HG03520 (cell line): ENCODE data around the gene CCDC159.
"Not testable (repeated sequence)": the region's sequence is repeated elsewhere in the genome, so short reads cannot be mapped to it uniquely, and the experiment has no call there.

Experiments
- ATAC-seq: cut with Tn5 transposase; IDR thresholded peaks from one replicate; pipeline ENCODE4 v1.9.1; 2021; ENCODE audit warnings: mild to moderate bottlenecking, moderate library complexity; ENCODE audit not compliant: unreplicated experiment

CCDC159 gene

DNA sequence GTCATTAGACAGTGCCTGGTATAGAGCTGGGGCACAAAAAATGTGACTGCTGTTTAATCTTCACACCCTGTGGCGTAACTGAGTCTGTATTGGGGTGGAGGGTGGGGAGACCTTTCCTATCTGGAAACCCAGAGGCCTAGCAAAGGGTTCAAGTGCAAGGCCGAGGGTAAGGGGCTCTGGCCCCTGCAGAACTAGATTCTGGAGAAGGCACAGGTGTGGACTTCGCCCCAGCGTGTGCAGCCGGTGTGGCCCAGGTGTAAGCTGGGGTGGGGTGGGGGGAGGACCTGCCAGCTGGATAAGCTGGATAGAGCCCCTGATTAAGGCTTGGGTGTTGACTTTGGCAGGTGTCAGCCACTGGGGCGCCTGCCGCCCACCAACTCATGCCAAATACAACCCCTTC lies 8.2 kb upstream of the CCDC159 start:
- no peak for ATAC-seq

DNA sequence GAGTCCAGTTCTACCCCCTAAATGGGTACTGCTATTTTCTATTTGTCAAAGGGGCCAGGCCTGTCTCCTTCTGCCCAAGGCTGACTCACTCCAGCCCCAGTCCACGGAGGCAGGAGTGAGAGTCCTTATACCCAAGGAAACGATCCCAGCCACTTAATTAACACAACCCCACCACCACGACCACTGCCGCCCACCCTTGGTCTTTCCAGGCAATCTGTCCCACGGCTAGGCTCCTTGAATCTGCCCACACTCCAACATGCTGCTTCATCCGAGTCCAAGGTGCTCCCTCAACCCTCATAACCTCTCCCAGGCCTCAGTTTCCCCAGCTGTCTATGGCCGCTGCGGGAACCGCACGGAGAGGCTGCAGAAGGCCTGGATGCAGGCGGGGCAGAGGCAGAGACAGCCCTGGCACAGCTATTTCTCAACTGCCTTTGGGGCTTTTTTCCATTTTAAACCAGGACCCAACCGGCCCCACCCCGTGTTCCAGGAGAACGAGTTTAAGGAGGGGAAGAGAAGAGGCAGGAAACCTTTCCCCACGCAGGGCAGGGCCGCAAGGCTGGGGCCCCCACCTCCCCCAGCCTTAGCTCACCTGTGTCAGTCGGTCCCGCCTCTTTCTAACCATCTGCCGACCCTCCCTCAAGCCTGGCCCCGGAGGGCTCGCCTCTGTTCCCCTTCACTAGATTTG lies 7.6 kb upstream of the CCDC159 start:
- ATAC-seq, result no peak

DNA sequence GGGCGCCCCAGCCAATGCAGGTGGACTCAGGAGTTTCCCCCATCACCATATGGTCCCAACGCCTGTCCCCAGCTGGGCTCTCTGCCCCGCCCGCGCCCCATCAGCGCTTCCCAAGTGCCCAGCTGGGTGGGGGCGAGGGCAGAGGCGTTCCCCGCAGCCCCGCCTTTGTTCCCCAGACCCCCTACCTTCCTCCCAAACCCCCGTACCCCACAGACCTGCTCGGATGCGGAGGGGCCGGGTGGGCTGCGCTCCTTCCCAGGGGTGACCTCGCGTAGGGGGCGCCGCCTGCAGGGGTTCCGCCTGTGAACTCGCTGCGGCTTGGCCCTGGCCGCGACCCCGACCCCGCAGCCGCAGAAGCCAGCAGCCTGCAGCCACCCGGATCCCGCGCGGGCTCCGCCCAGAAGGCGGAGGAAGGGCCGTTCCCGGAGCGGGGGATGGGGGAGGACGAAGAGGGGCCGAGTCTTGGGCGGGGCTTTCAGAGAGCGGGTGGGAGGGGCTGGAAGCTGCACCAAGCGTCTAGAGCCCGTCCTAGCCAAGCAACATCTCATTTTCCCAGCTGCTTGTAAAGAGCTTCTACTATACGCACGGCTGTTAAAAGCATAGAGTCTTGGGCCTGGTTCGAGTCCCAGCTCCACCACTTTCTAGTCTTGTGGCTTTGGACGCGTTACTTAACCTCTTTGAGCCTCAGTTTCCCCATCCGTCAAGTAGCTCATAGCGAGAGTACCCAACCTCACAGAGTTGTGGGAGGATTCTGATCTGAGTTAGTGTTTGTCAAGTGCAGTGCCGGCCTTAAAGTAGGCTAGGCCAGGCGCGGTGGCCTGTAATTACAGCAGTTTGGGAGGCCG lies 6.8 kb upstream of the CCDC159 start, which contains the start of gene RAB3D:
RAB3D (minus strand) TSS at position 404 of the 845 bp plus-strand sequence. CDS start 2,258 bp downstream, outside the sequence.
- peak; percentile 58 for ATAC-seq

DNA sequence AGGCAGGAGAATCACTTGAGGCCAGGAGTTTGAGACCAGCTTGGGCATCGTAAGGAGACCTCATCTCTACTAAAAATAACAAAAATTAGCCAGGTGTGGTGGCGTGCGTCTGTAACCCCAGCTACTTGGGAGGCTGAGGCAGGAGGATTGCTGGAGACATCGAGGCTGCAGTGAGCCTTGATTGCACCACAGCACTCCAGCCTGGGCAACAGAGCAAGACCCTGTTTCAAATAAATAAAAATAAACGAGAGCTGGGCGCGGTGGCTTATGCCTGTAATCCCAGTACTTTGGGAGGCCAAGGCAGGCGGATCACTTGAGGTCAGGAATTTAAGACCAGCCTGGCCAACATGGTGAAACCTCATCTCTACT lies 6.2 kb upstream of the CCDC159 start:
- not testable (repeated sequence) for ATAC-seq

DNA sequence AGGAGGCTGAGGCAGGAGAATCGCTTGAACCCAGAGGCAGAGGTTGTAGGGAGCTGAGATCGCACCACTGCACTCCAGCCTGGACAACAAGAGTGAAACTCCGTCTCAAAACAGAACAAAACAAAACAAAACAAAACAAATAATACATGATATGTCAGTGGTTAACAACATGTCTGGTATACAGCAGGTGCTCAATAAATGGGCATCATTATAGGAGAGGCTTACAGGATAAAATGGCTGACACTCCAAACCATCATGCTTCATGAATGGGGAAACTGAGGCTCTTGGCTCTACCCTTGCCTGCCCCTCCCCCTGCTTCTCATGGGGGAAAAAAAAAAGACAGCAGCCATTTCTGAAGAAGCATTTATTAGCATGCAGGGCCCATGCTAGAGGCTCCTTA lies 3.9 kb upstream of the CCDC159 start:
- no peak for ATAC-seq

DNA sequence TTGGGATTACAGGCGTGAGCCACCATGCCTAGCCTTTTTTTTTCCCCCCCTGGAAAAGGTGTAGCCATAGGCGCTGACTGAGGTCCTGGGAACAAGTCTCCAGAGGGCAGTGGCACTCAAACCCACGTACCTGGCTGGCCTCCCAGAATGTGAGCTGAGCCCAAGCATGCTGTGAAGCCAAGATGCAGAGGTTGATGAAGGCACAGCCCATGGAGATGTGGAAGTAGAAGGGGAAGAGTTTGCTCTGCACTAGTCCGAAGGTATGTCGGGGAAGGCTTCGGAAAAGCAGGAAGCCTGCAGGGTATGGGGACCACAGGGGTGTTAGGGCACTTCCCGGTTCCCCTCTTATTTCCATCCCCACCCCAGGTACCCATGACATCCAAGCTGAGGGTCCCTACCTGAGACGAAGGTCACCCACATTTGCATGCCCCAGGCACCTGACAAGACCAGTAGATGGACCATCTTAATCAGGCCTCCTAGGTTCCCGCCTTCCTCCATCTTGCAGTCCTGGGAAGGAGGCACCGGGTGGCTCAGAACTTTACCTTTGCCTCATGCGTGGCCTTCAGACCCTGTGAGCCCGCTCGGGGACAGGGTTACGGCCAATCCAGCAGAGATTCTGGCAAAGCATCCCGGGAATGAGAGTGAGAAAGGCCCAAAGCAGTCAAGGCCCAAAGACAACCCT lies 1.1 kb upstream of the CCDC159 start:
- ATAC-seq, result no peak

DNA sequence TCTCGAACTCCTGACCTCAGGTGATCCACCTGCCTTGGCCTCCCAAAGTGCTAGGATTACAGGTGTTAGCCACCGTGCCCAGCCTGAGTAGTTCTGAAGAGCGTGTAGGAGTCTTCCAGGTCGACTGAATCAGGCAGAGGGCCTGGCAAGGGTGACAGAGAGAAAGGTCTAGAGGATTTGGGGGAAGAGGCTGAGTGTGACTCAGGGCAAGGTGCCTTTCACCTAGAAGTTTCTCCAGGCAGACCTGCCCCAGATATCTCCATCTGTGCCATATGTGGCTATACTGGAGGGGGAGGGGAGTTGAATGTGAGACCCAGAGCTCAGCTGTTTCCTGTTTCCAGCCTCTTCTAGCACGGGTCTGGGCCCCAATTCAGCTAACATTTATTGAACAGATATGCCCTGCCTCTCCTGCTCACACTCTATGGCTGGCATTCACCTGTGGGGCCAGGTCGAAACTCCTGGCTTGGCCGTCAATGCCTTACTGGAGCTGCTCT lies 1.3 kb downstream of the CCDC159 start:
- no peak for ATAC-seq

DNA sequence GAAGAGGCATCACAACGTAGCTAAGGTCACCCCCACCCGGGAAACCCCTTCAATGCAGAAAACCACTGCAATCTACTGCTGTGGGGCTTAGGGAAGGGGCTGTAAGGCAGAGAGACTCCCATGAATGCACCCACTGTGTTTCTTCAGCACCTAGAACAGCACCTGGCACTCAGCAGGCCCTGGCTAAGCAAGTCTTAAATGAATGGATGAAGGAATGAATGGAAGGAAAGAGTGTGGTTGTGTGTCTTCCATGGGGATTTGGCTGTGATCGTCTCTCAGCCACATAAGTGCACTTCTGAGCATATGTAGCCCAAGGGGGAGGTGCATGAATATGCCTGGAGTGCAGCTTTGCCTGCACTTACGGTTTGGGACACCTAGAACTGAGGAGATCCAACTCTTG lies 2.9 kb downstream of the CCDC159 start:
- no peak for ATAC-seq

DNA sequence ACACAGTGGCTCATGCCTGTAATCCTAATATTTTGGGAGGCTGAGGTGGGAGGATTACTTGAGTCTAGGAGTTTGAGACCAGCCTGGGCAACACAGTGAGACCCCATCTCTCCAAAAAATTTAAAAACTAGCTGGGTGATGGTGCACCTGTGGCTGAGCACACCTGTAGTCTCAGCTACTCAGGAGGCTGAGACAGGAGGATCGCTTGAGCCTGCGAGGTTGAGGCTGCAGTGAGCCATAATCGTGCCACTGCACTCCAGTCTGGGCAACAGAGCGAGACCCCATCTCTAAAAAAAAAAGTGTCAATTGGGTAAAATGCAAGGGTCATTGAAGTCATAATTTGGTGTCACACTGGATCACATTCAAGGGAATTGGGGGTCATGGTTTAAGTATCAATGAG lies 7.8 kb downstream of the CCDC159 start:
- not testable (repeated sequence) for ATAC-seq

DNA sequence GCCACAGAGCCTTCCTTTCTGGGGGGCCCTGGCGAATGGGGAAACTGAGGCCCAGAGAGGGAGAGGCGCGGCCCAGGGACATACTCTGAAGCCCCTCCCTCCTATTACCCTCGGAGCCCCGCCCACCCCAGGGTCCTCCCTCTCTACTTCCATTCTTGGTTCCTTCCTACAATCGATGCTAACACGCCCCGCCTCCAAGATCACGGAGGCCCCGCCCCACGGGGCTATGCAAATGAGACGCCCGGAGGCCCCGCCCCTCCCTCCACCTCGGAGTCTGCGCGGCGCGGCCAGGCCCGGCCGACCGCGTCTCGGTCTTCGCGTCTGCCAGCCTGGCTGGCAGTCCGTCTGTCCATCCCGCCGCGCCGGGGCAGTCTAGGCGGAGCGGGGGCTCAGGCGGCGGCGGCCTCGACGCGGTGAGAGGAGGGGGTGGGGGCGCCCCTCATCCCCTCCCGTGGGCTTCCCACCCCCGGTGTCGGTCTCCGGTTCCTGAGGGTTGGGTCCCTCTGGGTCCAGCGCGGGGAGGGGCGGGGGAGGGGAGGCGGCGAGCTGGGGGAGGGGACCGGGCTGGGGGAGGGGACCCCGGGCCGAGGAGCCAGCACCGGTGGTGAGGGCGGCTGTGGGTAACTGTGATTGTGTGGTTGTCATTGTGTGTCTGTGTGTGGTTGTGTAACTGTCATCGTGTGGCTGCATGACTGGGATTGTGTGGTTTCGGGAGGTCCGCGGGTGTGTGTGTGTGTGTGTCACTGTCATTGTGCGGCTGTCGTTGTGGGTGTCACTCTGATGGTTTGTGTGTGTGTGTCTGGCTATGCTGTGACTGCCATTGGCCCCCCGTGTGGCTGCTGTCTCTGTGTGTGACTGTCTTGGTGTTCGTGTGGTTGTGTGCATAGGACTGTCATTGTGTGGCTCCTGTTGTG lies 9.1 kb downstream of the CCDC159 start, which contains the start of gene PLPPR2:
PLPPR2 (plus strand) TSS at position 273 of the 914 bp plus-strand sequence. CDS start 2,242 bp downstream, outside the sequence.
- ATAC-seq, result no peak

DNA sequence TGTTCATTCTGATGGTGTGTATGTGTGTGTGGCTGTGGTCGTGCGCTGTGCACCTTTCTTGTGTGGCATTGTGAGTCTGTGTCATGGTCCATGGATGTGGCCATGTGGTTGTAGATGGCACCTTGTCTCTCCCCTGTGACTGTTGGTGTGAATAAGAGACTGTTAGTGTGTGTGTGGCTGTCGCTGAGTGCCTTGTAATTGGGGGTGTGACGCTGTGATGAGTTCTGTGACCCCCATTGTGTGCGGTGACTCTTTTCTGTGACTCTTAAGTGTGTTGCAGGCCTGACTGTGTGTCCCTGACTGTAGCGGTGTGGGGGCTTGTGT lies 9.7 kb downstream of the CCDC159 start:
- ATAC-seq, result no peak

DNA sequence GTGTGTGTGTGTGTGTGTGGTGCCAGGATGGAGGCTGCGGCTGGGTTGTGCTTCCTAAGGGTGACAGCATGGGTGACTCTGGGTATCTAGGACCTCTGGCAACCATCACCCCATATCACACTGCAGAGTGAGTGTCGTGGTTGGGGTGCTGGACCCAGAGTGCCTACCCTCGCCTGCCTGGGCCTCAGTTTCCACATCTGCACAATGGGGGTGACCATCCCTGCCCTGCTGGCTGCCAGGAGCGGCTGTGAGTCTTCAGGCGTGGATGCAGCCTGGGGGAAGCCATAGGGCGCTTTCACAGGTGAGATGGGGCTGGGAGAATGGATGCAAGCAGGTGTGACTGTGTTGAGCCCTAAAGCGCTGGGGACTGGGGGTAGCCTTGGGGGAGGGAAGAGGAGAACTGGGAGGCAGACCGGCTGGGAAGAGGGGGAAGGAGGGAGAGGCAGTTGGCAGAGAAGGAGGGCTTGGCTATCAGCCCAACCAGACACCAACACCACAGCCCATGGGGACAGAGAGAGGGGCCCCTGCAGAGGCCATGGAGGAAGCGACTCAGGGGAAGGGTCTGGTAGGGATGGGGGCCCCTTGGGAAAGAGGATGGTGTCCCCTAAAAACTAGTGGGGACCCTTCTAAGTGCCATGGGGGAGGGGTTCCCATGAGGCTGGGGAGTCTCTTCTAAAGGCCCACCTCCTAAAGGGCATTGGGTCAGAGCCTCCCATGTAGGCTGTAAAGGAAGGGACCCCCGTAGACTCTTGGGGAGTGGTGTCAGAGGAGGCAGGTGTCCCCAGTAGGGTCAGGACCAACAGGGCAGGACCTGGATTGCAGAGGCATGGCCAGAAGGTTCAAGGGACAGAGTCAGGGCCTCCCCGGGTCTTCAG lies 10.6 kb downstream of the CCDC159 start:
- no peak for ATAC-seq

DNA sequence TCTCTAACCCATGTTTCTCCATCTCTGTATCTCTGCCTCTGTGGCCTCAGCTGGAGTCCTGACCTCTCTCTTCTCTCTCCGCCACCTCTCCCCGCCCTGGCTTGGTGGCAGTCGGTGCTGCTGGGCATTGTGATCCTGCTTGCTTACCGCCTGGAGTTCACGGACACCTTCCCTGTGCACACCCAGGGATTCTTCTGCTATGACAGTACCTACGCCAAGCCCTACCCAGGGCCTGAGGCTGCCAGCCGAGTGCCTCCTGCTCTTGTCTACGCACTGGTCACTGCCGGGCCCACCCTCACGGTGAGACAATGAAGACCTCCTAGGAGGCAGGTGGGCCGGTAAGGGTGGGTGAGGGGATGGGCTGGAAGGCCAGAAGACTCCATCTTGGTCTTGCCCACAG lies 13.1 kb downstream of the CCDC159 start:
- ATAC-seq, result no peak

DNA sequence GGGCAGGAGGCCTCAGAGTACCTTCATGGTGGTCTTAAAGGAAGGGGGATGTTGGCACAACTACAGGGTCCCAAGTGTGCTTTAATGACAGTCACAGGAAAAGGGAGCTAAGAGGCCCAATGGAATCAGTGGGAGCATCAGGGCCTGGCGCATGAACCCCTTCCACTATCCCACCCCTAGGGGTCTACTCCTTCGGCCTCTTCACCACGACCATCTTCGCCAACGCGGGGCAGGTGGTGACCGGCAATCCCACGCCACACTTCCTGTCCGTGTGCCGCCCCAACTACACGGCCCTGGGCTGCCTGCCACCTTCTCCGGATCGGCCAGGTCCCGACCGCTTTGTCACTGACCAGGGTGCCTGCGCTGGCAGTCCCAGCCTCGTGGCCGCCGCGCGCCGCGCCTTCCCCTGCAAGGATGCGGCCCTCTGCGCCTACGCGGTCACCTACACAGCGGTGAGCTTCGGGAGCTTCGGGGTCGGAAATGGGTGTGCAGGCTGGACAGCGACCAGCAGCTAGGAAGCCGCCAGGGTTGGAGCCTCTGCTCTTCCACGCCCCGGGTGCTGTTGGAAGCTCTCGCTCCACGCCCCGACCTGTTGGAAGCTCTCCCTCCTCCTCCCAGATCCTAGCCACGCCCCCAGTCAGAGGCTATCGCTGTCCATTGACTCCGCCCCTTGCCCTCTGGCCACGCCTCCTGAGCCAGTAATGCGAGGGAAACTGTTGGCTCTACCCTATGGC lies 14.9 kb downstream of the CCDC159 start:
- ATAC-seq, result no peak

DNA sequence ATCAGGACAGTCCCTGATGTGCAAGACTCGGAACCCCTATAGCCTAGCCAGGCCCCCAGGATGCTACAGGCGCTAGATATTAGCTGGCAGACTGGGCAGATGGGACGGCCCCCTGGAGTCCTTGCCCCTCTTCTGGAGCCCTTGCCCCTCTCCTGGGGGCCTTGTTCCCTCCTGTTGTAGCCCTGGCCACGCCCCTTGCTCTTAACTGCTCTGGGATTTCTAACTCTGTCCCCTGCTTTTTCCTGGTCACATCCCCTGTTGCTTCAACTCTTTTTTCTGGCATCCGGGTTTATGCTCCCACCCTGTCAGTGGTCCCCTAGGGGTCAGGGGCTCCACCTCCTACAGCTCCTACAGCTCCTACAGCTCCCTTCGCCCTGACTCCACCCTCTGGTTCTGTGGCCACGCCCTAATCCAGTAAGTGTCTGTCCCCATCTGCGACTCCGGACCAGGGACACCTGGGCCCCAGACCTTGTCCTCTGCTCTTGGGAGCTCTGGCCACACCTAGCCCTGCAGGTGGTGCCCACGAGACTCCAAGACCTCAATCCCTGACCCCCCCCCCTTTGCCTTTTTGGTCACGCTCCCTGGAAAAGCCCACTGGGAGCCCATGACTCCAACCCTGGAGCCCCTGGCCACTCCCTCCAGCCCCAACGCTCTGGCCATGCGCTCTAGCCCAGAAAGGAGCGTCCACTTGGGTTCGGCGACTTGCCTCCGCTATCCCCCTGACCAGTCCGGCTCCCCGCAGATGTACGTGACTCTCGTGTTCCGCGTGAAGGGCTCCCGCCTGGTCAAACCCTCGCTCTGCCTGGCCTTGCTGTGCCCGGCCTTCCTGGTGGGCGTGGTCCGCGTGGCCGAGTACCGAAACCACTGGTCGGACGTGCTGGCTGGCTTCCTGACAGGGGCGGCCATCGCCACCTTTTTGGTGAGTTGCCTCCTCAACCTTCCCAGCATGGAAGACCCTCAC lies 15.7 kb downstream of the CCDC159 start:
- no peak for ATAC-seq

DNA sequence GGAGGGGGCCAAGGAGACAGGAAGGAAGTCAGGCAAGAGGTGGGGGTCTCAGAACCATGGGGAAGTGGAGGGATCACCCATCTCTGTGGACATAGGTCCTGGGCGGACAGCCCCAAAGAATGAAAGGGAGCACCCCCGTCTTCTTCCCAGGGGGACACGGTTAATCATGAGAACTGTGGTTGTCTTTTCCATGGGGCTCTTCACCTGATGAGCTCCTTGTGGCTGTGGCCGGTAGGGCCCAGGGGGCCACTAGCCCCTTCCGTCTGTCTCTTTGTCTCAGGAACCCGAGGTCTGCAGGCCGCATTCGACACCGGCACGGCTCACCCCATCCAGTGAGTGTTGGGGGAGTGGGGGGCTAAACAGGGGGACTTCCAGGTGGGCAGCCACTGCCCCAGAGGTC lies 17.6 kb downstream of the CCDC159 start:
- no peak for ATAC-seq

DNA sequence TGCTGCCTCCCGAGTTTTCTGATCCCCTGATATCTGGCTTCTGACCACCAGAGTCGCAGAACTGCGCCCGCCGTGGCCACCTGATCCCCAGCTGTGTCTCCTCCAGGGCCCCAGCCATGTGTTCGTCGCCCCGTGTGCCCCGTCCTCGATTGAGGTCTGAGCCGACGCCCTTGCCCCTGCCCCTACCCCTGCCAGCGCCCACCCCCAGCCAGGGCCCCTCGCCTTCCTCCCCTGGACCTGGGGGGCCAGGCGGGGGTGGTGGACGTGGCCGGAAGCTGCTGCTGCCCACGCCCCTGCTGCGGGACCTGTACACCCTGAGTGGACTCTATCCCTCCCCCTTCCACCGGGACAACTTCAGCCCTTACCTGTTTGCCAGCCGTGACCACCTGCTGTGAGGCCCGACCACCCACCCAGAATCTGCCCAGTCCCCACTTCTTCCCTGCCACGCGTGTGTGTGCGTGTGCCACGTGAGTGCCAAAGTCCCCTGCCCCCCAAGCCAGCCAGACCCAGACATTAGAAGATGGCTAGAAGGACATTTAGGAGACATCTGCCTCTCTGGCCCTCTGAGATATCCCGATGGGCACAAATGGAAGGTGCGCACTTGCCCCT lies 18.1 kb downstream of the CCDC159 start:
- no peak for ATAC-seq
